Measurements from ENCODE around the gene VPS45.

VPS45 gene

DNA sequence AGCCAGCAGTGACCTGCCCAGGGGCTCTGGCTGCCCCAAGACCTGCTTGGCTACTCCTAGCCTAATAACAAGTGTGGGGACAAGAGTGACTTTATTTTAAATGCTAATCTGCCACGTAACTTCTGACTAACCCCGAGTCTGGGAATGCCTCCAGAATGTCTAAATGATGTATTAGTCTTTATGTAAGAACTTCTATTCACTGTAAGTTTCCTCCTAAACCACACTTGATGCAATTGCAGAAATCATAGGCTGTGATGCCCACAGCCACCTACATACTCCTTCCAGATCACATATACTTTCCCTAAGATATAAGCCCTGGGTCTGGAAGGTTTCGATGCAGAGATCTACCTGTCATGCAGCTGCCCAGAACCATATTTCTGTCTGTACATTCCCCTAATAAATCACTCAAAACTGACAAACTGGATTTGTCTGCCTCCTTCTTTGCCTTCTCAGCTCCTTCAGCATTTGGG, 5.9 kb upstream of the VPS45 start:
- Histone ChIP-seq H3K4me3 (ENCODE audit: low read depth, low read length) (no peak overlapping the region), H3K27me3 (ENCODE audit: control insufficient read depth, insufficient read depth, low read length) (no peaks in the 10 kb centered on the region), H3K4me2 (ENCODE audit: low read length) (no peak overlapping the region), H3K9me3 (ENCODE audit: control insufficient read depth, low read length) (no peaks in the 10 kb centered on the region), H3K27ac (no peak overlapping the region), H3K36me3 (ENCODE audit: control insufficient read depth, insufficient read depth, low read length) (no peaks in the 10 kb centered on the region), H3K79me2 (no peaks in the 10 kb centered on the region), H3K9ac (no peak overlapping the region), H3K4me1 (no peaks in the 10 kb centered on the region), H2AFZ (no peak overlapping the region)
- TF ChIP-seq, protein P1, sequence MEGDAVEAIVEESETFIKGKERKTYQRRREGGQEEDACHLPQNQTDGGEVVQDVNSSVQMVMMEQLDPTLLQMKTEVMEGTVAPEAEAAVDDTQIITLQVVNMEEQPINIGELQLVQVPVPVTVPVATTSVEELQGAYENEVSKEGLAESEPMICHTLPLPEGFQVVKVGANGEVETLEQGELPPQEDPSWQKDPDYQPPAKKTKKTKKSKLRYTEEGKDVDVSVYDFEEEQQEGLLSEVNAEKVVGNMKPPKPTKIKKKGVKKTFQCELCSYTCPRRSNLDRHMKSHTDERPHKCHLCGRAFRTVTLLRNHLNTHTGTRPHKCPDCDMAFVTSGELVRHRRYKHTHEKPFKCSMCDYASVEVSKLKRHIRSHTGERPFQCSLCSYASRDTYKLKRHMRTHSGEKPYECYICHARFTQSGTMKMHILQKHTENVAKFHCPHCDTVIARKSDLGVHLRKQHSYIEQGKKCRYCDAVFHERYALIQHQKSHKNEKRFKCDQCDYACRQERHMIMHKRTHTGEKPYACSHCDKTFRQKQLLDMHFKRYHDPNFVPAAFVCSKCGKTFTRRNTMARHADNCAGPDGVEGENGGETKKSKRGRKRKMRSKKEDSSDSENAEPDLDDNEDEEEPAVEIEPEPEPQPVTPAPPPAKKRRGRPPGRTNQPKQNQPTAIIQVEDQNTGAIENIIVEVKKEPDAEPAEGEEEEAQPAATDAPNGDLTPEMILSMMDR (IDR thresholded peaks at IDR 0.05), result no peak

DNA sequence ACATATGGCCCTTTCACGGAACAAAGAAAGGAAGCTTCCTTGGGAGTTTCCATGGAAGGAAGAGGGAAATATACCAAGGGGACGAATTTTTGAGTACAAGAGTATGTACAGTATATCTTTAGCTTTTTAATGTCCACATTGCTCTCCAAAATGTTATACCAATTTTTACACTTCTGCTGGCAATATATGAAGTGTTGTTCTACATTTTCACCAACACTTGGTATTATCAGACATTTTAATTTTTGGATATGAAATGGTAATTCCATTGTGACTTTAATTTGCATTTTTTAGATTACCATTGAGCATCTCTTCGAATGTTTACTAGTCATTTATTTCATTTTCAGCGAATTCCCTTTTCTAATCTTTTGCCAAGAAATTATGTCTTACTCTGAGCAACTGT, 5.5 kb upstream of the VPS45 start:
- Histone ChIP-seq H3K36me3 (ENCODE audit: control insufficient read depth, insufficient read depth, low read length) (no peaks in the 10 kb centered on the region), H2AFZ (no peak overlapping the region), H3K27me3 (ENCODE audit: control insufficient read depth, insufficient read depth, low read length) (no peaks in the 10 kb centered on the region), H3K9me3 (ENCODE audit: control insufficient read depth, low read length) (no peaks in the 10 kb centered on the region), H3K9ac (no peak overlapping the region), H3K27ac (no peak overlapping the region), H3K4me2 (ENCODE audit: low read length) (no peak overlapping the region), H3K4me3 (ENCODE audit: low read depth, low read length) (no peak overlapping the region), H3K4me1 (no peaks in the 10 kb centered on the region), H3K79me2 (no peaks in the 10 kb centered on the region)
- TF ChIP-seq, protein P1 (IDR thresholded peaks at IDR 0.05), result no peak

DNA sequence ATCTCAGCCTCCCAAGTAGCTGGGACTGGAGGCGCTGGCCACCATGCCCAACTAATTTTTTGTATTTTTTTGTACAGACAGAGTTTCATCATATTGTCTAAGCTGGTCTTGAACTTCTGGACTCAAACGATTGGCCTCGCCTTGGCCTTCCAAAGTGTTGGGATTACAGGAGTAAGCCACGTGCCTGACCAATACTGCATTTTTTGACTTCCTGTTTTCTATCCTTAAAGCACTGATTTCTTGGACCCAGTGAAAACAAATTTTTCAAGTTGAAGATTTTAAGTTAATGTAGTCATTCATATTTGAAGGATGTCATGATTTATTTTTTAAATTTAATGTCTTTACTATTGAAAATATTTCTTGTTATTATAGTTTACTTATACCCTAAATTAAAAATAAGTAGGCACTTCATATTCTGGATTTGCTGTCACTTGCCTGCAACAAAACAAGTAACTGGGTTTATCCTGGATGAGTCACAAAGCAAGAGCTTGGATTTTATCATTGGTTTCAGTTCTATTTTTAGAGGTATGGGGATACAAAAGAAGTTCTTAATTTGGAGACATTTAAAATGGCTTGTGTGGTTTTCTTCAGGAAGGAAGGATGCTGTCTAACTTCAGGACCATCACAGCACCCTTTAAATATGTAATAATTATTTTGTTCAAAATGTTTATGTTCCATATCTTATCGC, 2.2 kb upstream of the VPS45 start:
- no peak overlapping the region for H3K27ac ChIP-seq

DNA sequence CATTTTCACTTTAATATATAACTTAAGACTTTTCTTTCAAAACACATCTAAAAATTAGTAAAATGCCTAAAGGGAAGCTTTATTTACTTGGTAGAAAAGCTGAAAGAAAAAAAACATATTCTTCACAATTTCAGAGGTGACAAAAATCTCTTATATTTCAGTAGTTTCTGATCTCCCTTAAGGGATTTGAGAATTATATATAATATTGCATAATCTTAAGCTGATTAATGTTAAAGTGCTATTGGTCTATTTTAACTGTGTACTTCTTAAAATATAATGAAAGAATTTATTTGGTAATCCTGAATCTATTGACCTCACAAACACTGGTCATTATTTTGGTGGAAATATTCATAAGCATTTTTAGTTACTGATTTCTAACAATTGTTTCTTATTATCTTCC, 1.2 kb upstream of the VPS45 start:
- H3K36me3 ChIP-seq (ENCODE audit: control insufficient read depth, insufficient read depth, low read length), result no peaks in the 10 kb centered on the region
- TF ChIP-seq, protein P1 (IDR thresholded peaks at IDR 0.05), result no peak
- no peaks in the 10 kb centered on the region for H3K9me3 ChIP-seq (ENCODE audit: control insufficient read depth, low read length)
- no peaks in the 10 kb centered on the region for H3K27me3 ChIP-seq (ENCODE audit: control insufficient read depth, insufficient read depth, low read length)
- H3K79me2 ChIP-seq, result no peaks in the 10 kb centered on the region
- H3K4me2 ChIP-seq (ENCODE audit: low read length), result peak overlapping the region; percentile 100
- H3K4me3 ChIP-seq (ENCODE audit: low read depth, low read length), result peak overlapping the region; percentile 98
- H3K27ac ChIP-seq, result no peak overlapping the region
- peaks cover 2% of the 10 kb centered on the region for H3K4me1 ChIP-seq
- no peak overlapping the region for H3K9ac ChIP-seq
- H2AFZ ChIP-seq, result peak overlapping the region; percentile 95

More for the DNA sequence above, 2.2 kb upstream of the VPS45 start:
- Histone ChIP-seq H3K9ac (no peak overlapping the region), H3K4me3 (ENCODE audit: low read depth, low read length) (no peak overlapping the region), H3K36me3 (ENCODE audit: control insufficient read depth, insufficient read depth, low read length) (no peaks in the 10 kb centered on the region), H3K4me2 (ENCODE audit: low read length) (no peak overlapping the region), H3K27me3 (ENCODE audit: control insufficient read depth, insufficient read depth, low read length) (no peaks in the 10 kb centered on the region), H3K79me2 (no peaks in the 10 kb centered on the region), H3K4me1 (peaks cover 2% of the 10 kb centered on the region), H2AFZ (no peak overlapping the region), H3K9me3 (ENCODE audit: control insufficient read depth, low read length) (no peaks in the 10 kb centered on the region)
- TF ChIP-seq, protein P1 (IDR thresholded peaks at IDR 0.05), result no peak

DNA sequence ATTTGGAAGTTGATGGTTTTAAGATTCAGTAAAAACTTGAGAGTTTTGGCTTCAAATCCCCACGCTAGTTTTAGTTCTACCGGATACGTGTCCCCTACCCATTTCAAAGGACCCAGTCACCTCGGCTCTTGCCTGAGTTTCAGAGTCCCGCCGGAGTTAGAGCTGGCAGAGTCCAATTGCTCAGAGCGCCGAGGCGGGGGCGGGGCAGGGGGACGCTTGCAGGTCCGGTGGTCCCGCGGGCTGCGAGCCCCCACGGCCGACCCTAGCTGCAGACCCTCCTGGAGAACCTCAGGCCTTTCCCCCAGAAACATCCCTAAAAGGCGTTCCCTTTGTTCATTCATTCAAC, 765 bp upstream of the VPS45 start:
- no peaks in the 10 kb centered on the region for H3K36me3 ChIP-seq (ENCODE audit: control insufficient read depth, insufficient read depth, low read length)
- TF ChIP-seq, protein P1 (IDR thresholded peaks at IDR 0.05), result no peak

More for the DNA sequence above, 765 bp upstream of the VPS45 start:
- Histone ChIP-seq H3K79me2 (no peaks in the 10 kb centered on the region), H3K27me3 (ENCODE audit: control insufficient read depth, insufficient read depth, low read length) (no peaks in the 10 kb centered on the region), H3K4me3 (ENCODE audit: low read depth, low read length) (peak overlapping the region; percentile 98), H3K27ac (peak overlapping the region; percentile 92), H3K9me3 (ENCODE audit: control insufficient read depth, low read length) (no peaks in the 10 kb centered on the region), H2AFZ (peak overlapping the region; percentile 95), H3K9ac (no peak overlapping the region), H3K4me1 (peaks cover 2% of the 10 kb centered on the region), H3K4me2 (ENCODE audit: low read length) (peak overlapping the region; percentile 100)
